ENCODE measurements around the gene TNIK.

GRCh38 chr3:171225165-171225564 is 235.0 kb downstream of the TNIK start:
- TF ChIP-seq, protein P1, sequence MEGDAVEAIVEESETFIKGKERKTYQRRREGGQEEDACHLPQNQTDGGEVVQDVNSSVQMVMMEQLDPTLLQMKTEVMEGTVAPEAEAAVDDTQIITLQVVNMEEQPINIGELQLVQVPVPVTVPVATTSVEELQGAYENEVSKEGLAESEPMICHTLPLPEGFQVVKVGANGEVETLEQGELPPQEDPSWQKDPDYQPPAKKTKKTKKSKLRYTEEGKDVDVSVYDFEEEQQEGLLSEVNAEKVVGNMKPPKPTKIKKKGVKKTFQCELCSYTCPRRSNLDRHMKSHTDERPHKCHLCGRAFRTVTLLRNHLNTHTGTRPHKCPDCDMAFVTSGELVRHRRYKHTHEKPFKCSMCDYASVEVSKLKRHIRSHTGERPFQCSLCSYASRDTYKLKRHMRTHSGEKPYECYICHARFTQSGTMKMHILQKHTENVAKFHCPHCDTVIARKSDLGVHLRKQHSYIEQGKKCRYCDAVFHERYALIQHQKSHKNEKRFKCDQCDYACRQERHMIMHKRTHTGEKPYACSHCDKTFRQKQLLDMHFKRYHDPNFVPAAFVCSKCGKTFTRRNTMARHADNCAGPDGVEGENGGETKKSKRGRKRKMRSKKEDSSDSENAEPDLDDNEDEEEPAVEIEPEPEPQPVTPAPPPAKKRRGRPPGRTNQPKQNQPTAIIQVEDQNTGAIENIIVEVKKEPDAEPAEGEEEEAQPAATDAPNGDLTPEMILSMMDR (IDR thresholded peaks at IDR 0.05; ENCODE audit: low read depth, low read length, poor library complexity, severe bottlenecking) = no peak
- TF ChIP-seq EZH2phosphoT487 (IDR thresholded peaks at IDR 0.05; ENCODE audit: borderline replicate concordance, low read length) = no peak

Measured in DOHH2 (cell line).